Heart left ventricle (tissue), 13 donors: Measurements from ENCODE around the gene ZNF148.

Experiments used
- CTCF ChIP-seq, 12 donors: fragments of 200-600 bp; sonication (generic) in 4 of 12; IDR thresholded peaks; one replicate each; pipeline versions ENCODE4 v1.5.0 to v1.8.0; 2018 to 2022; ENCODE audit warnings: antibody characterized with exemption in 12 of 12, mild to moderate bottlenecking in 5 of 12
- POLR2A ChIP-seq, 2 donors: fragments of 450-650 bp; IDR thresholded peaks; one replicate each; pipeline ENCODE4 v1.6.1; 2017; ENCODE audit warnings: antibody characterized with exemption in 2 of 2, mild to moderate bottlenecking in 2 of 2, moderate library complexity in 2 of 2
- donor health status: ischemic (EF 13 %, LVEDD 7.1; RV severe dilation, severe dysfunction).
- donor health status: DM: no; HTN: yes; CAD: no.
- donor health status: DM: no; HTN: no; CAD: no.
- donor health status: ischemic (EF 25% LVEDD 6.9; RV normal size, moderate dysfunction).
- donor health status: ischemic (EF 25% LVEDD 5.7; RV mildly dilated, moderate dysfunction).
- donor health status: ischemic (EF 35%, LVEDD 5.7; RV mildly dilated, moderate dysfunction).
- donor health status: nonischemic (EF 11% LVEDD 7.7; RV severe dilation, severe dysfunction).
- donor health status: DM: yes; HTN: yes; CAD: no.
- donor health status: PGD.
- donor health status: ischemic (EF 29% LVEDD 5.4; RV normal size, mild dysfunction).
- donor health status: nonischemic (EF 23%, LVEDD 6.1; RV moderate dilation, normal function).

GRCh38 chr3:125260158-125260557 is 115.0 kb downstream of the ZNF148 start:
- TF ChIP-seq CTCF (IDR thresholded peaks at IDR 0.05): no peak
- no peak for TF ChIP-seq POLR2A (IDR thresholded peaks at IDR 0.05)
